ENCODE measurements around the gene PPP1R9B.

PPP1R9B gene

DNA sequence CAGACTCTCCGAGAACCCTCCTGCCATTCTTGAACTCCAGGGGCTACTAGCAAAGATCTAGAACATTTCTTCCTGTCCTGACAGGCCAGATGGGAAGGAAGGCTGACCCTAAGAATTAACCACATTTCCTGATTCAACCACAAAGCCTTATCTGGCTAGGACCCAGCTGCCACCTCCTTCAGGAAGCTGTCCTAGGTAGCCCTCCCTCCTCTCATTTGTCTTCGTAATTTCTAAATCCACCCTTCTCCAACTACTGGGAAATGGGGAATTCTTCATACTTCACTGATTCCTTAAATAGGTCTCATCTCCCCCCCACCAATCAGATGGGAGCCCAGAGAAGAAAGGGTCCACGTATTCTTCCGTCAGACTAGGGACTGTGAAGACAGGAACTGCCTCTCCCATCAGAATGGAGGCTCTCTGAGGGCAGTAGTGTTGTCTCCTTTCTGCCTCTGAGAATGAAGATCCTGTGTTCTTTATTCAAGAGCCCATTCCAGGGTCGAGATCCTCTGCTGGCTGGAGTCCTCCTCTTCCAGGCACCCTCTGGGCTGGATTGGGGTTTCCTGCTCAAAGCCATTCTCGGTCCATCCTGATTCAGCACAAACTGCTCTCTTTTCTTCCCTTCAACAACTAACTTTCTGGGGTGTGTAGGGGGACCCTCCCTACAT lies 22.6 kb downstream of the PPP1R9B start:
- DNase-seq (ENCODE audit: low read depth in 2 of 2) = no peak

DNA sequence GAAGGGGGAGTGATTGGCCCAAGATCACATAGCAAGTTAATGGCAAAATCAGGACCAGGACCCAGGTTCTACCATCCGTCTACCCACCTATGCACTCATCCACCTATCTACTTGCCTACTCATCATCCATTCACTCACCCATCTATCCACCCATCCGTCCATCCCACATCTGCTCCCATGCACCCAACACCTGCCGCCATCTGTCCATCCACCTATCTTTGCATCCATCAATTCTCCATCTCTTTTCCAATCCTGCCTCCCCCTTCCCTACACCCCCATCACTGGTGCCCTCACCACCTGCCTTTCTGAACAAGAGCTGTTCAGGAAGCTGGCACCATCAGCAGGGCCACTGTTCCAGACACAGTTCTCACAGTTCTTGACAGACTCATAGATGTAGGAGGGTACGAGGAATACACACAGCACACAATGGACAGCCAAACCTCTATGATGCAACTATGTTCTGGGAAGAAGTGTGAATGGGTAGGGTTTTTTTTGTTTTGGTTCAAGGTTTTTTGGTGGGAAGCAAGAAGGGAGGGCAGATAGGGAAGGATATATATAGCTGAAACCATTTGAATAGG lies 25.0 kb downstream of the PPP1R9B start:
- no peak for DNase-seq (ENCODE audit: low read depth in 2 of 2)

DNA sequence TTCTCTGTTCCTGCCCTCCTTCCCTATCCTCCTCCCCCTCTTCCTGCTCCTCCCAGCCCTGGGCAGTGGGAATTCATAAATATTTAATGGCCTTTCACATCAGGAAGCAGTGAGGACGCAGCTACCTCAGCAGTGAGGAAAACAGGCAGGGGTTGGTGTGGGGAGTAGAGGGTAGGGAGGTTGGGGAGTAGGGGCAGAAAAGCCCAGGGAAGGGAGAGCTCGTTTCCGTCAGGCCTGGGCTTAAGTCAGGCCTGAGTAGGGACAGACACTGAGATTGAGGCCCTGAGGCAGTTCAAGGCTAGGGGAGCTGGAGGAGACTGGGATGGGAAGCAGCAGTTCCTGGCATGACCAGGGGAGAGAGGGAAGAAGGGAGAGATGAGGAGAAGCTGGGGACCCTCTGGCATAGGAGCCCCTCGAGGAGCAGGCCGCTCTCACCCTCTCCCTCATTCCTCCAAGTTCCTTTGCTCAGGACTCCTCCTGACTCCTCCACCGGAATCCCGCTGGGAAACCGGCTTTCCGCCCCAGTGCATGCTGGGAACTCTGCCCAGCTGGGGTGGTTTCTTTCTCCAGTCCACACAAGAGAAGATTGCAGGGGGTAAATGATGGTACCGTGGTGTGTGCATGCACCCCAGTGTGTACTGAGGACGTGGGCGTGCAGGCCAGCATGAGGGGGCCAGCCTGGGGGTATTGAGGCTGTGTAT lies 26.7 kb downstream of the PPP1R9B start:
- no peak for DNase-seq (ENCODE audit: low read depth in 2 of 2)

DNA sequence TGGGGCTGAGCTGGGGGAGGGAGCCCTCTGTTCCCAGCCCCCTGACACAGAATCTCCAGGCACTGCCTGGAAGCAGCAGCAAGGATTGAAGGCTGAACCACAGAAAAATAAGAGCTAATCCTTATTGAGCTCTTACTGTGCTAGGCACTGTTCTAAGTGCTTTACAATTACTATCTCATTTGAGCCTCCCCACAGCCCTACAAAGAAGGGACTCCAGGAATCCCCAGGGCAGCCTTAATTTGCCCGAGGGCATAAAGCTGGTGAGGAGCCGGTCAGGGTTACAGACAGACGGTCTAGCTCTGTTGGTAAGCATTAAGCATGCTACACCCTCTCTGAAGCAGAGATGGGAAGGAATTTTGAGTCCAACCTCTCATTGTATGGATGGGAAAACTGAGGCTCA lies 27.5 kb downstream of the PPP1R9B start:
- no peak for DNase-seq (ENCODE audit: low read depth in 2 of 2)

DNA sequence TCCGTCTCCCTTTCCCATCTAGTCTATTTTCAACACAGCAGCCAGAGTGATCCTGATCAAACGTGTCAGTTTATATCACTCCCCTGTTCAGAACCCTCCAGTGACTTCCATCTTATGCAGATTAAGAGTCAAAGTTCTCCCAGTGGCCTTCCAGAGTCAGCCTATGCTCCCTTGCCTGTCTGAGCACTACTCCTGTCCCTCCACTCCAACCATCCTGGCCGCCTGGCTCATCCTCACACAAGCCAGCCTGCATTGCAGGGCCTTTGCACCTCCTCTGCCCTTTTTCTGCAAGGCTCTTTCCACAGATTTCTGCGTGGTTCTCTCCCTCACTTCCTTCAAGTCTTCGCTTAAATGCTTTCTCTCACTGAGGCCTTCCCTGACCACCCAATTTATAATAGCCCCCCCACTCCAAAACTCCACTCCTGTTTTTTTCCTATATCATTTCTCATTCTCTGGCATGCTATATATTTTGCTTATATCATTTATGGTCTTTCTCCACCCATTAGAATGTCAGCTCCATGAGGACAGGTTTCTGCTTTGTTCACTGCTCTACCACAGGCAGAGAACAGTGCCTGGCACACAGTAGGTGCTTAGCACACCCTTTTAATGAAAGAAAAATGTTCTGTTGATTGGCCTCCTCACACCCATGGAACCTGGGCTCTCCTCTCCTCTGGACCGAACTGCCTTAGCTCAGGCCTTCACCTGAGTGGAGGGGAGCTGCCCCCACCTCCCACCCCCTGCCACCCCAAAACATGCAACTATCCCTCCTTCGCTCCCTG lies 29.8 kb downstream of the PPP1R9B start:
- no peak for DNase-seq (ENCODE audit: low read depth in 2 of 2)

DNA sequence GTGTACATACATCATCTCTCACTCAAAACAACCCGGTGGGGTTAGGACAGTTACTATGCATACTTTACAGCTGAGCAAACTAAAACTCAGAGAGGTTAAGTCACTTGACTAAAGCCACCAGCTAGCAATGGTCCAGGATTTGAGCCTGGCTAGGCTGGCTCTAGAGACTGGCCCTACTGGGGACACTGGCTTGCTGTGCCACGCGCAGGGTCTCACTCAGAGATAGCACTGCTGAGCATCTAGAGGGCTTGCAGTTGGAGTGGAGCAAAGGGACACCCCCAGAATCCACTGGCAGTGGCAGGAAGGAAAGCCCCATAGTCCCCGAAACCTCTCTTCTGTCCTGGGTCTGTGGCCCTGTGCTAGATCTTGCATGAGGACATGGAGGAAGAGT lies 31.7 kb downstream of the PPP1R9B start:
- no peak for DNase-seq (ENCODE audit: low read depth in 2 of 2)

DNA sequence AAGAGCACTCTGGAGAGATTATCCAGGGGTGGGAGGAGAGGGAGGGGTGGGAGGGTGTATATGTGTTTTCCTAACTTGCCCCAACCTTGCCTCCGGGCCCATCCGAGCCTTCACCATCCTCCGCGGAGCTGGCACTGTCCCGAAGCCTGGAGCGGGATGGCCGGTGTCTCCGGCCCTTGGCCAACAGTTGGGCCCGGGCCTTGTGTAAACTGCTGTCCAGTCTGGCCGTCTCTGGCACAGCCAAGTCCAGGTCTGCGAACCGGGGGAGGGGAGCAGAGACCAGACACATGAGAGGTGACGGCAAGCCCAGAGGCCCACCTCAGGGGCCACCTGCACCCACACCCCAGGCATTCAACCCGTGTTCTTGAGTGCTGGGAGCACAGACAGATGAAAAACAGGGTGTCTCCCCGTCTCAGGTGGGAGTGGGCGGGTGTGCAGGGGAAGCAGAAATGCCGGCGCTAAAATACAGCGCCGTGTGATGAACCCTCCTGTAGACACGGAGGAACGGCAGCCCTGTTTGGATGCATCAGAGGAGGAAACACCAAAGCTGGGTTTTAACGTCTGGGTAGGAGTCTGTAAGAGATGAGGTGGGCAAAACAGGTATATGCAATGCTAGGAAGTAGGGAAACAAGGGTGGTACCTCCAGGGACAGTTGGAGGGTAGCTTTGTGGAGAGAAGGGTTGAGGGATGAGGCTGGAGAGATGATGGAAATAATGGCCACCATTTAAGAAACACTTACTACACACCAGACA lies 32.2 kb downstream of the PPP1R9B start:
- no peak for DNase-seq (ENCODE audit: low read depth in 2 of 2)

DNA sequence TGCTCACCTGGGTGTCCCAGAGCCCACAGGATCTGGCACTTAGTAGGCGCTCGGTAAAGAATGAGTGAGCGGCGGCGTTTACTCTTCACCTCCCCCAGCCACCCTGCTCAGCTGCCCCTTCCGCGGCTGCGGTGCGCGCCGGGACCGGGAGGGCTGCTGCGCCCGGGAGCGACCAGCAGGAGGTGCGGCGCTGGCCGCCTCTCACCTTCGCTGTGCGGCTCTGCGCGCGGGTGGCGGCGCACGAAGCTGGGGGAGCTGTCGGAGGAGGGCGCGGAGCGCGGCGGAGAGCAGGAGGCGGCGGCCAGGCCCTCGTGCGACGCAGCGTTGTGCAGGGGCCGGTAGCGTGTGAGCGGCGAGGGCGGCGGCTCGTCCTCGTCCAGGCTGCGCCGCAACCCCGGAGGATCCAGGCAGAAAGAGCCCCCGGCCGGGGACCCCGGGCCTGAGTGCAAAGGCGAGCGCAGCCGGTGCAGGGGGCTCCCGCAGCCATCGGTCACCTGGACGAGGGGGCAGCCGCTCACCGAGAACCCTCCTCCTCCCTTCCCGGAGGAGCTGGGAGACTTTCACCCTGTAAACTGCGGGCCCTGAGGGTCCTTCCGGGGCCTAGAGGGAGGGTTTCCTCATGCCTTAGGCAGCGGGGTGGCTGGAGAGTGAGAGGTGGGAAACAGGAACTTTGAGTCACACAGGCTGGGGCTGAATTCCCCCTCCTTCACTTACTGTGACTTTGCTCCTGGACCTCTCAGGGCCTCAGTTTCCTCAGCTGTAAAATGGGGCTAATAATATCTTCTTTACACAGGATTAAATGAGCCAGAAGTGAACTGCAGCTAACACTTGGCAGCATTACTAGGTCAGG lies 33.0 kb downstream of the PPP1R9B start:
- DNase-seq (ENCODE audit: low read depth in 2 of 2) = peak; percentile 56 to 61

DNA sequence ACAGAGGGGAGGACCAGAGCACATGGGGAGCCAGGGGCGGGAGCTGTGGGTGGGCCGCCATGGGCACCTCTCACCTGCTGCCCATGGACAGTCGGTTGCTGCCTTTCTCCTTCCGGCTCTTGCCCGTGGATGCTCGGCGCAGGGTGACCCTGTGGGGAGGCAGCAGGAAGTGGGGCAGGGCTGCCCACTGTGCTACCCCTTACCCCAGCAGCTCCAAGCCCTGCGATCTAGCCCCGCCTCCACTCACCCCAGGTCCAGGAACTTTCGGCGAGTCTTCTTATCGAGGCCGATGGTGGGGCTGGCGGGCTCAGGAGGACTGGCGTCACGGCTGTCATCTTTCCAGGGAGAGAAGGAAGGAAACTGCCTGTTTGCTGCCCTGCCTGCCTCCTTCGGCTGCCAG lies 34.7 kb downstream of the PPP1R9B start:
- no peak for DNase-seq (ENCODE audit: low read depth in 2 of 2)

DNA sequence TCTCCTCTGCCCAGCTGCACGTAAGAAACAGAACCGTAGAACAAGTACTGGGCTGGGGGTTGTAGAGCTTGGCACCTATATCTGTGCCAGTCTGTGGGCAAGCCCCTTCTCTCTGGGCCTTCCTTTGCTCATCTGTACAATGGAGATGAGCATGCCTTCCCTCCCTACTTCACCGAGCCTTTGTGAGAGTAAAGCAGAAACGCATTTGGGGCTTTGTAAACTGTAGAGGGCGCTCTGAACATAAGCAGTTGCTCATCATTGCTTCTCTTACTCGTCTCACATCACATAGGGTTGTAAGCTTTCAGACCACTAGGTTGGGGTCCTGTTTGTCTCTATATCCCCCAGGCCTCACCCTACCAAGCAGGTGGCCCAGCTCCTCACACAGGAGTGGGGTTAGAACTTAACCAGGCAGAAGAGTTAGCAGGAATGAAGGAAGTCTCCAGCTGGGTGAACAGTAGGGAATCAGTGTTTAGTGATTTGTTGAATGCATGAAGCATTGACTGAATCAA lies 35.6 kb downstream of the PPP1R9B start:
- DNase-seq (ENCODE audit: low read depth in 2 of 2) = no peak

DNA sequence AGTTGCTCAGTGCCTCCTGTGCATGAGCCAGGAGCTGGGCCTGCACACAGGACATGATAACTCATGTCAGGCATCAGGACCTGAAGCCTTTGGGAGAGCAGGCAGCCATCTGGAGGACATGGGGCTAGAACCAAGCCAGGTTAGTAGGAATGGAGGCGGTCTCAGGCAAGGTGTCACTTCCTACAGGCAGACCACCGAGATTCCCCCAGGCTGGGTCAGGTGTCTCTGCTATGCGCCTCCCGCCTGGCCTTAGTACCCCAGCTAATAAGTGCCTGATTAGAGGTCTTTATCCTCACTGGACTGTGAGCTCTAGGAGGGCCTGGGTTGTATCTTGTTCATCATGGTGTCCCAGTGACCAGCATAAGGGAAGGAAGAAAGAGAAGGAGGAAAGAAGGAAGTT lies 36.1 kb downstream of the PPP1R9B start:
- DNase-seq (ENCODE audit: low read depth in 2 of 2) = no peak

DNA sequence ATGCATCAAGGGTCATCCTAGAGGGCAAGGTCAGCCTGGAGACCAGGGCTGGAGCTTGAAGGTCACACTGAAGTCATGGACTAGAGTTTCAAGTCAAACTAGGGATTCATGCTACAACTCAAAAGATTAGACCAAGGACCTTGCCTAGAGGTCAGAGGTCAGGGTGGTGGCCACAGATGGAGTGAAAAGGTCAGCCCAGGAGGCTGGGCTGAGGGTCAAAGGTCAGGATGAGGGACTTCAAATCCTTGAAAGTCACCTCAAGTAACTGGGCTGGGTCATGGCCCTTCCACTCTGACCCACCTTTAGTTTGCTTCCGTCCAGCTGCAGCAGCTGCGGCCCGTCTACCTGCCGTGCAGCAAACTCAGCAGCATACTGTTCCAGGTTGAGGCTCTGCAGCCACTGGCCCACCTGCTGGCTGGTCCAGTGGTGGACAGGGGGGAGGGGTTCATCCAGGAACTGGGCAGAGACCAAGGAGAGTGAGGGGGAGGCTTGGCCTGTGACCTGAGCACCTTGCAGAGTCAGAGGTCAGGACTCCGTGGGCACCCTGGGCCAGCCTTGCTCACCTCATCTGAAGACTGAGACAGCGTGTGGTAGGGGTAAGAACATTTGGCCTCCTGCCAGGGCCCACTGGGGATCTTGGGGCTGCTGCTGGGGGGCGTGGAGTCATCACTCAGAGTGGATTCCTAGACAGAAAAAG lies 36.7 kb downstream of the PPP1R9B start:
- DNase-seq (ENCODE audit: low read depth in 2 of 2) = no peak

DNA sequence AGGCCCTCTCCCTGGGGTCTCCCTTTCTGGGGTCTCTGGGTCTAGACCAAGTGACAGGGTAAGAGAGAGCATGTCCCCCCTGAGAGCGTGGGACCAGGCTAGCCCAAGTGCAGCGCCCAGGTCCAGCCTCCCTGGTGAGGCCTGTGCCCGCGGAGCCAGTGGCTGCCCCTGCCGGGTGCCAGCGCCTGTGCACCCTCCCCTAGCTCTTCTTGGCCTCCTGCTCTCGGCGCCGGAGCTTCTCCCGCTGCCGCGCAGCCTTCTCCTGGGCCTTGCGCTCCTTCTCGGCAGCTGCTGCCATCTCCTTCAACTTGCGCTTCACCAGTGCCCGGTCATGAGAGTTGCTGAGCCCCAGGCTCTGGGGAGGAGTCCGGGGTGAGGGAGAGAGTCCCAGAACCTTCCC lies 37.8 kb downstream of the PPP1R9B start:
- no peak for DNase-seq (ENCODE audit: low read depth in 2 of 2)

DNA sequence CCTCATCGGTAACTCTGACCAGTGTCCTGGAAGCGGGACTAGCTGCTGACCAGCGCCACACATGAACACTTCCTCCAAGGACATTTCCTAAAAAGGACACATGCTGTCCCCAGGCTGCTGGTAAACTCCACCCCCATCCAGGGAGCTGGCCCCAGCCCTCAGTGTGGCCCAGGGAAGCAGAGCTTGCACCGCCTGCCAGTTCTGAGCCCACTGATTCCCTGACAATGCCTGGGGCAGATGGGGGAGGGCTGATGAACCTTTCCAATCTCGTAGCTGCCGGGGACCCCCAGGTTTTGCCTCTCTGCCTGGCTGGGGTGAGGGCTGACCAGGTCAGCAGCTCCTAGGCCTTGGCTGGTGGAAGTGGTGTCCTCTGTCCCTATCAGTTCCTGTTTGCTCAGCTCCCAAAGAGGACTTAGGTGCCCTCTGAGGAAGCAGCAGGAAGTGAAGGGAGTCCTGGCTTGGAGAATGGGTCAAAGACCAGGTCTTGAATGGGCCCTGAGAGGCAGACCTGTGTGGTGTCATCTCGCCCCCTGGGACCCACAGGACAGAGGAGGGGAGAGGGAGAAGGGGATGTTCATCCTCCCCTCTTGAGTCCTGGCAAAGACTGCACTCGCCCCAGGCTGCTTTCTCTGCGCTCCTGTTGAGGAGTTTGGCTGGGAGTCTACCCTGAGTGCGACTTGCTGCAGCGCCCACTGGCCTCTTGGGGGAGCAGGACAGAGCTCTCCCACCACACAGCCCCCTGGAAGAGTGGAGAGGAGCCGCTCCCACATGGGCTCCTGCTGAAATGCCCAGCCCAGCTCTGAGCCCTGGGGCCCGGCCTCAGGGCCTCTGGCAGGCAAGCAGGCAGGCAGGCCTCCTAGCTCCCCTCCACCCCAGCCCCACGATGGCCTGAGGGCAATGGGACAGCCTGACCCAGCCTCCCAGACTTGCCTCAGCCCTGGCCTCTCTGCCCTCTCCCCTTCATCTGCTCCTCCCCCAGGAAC lies 38.5 kb downstream of the PPP1R9B start:
- no peak for DNase-seq (ENCODE audit: low read depth in 2 of 2)

DNA sequence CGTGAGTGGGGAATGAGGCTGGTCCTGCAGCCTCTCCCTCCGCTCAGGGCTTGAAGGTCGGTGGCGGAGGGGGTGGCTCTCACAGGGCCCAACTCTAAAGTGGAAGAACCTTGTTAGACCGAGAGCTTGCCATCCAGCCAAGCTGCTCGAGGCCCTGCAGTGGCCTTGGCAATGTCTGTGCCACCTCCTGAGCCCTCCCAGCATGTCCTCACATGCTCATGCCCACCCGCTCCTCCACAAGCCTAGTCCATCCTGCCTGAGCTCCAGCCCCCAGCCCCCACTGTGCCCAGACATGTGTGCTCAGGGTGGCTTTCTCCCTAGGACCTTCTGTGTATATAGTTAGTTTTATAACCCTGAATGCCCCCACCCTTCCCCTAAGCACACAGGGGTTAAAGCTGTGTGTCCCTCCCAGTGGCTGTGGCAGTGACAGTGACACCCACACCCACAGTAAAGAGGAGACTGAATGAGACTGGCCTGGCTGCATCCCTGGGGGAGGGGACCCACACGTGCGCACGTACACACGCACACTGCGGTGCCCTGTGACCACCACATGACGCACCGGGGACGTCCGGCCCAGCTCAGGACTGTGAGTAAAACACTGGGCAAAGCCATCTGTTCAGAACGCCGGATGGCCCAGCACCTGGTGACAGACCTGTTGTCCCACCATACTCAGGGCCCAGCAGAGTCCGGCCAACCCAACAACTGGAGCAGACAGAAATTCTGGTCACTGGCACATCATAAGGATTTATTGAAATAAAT lies 39.7 kb downstream of the PPP1R9B start:
- DNase-seq (ENCODE audit: low read depth in 2 of 2) = no peak

DNA sequence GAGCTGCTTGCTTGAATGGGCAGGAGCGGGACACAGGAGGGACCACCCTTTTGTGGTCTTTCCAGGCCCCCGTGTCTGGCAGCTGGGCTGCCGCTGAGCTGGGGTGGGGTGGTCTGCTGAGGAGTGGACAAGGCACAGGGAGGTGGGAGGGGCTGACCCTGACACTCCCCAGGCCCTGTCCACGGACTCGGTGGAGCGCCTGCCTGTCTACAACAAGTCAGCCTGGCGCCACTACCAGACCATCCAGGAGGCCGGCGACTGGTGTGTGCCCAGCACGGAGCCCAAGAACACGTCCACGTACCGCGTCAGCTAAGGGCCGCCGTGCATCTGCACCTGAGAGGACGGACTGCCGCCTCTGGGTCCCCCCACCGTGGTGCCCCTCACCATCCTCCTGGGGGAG lies 40.7 kb downstream of the PPP1R9B start:
- no peak for DNase-seq (ENCODE audit: low read depth in 2 of 2)

DNA sequence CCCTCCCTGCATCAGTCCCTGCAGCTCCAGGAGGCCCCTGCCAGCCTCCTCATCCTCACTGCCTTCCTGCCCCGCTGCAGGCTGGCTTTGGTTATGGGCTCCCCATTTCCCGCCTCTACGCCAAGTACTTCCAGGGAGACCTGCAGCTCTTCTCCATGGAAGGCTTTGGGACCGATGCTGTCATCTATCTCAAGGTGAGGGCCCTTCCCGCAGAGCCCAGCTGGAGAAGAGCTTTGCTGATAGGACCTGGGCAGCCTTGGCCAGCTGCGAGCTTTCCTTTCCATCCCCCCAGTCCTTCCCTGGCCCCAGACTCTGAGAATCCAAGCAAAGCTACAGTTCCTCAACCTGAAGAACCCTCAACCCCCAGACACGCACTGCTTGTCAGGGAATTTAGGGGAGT lies 41.3 kb downstream of the PPP1R9B start:
- no peak for DNase-seq (ENCODE audit: low read depth in 2 of 2)

DNA sequence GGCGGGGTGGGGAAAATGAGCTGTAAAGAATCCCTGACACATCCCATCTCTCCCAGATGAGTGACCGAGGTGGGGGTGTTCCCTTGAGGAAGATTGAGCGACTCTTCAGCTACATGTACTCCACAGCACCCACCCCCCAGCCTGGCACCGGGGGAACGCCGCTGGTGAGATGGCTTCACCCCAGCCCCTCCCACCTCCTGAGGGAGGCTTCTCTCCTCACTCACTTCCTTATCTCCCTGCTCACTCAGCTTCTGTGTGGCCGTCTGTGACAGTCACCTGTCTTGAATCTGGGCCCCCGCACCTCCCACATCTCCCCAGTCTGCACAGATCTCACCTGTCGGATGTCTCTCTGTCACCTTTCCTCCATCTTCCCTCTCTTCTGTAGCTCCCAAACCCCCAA lies 41.9 kb downstream of the PPP1R9B start:
- DNase-seq (ENCODE audit: low read depth in 2 of 2) = no peak

Data from stimulated activated CD4-positive, alpha-beta T cell treated with anti-CD3 and anti-CD28 coated beads, Interleukin-1b, Interleukin-23, amount 100 ng/mL, for 4 hours (primary cell).